Measurements from ENCODE around the gene OR13C4. TPM values are rescaled to one million over a fixed set of nuclear protein-coding genes. Genes with fewer than 3 reads are reported as not detected.

The OR13C4 gene
- total RNA-seq, 1 donor from 2014 or later: not detected

Other genes starting within 250 kb of the OR13C4 start
- gene OR13F1, start 22.9 kb downstream of the OR13C4 start, total RNA-seq: not detected
- 0.28 TPM for gene OR13C3, start 9.6 kb upstream of the OR13C4 start, total RNA-seq
- gene OR13C8, start 42.0 kb upstream of the OR13C4 start, total RNA-seq: not detected
- not detected for gene OR13C5, start 72.2 kb upstream of the OR13C4 start, total RNA-seq
- gene OR13C2, start 78.4 kb upstream of the OR13C4 start, total RNA-seq: 0.28 TPM
- gene OR13C9, start 91.0 kb upstream of the OR13C4 start, total RNA-seq: 0.23 TPM
- gene OR13D1, start 167.3 kb upstream of the OR13C4 start, total RNA-seq: not detected
- 18.4 TPM for gene NIPSNAP3A, start 220.5 kb upstream of the OR13C4 start, total RNA-seq
- 0.28 TPM for gene NIPSNAP3B, start 236.9 kb upstream of the OR13C4 start, total RNA-seq

All from left lobe of liver (tissue), 1 donor.